Medulla oblongata (tissue), 1 donor: ENCODE results near the gene EIF5B.

Experiments
- DNase-seq: peaks from one replicate; pipeline ENCODE4 v3.0.0-alpha.2; 2015; ENCODE audit errors: extremely low spot score

Gene EIF5B

GRCh38 chr2:99410276-99410675, 73.1 kb downstream of the EIF5B start:
- no peak for DNase-seq

- no peak for DNase-seq
Measured at GRCh38 chr2:99414566-99414965, 77.4 kb downstream of the EIF5B start.

GRCh38 chr2:99417396-99417795, 80.2 kb downstream of the EIF5B start:
- no peak for DNase-seq

GRCh38 chr2:99420031-99420430, 82.8 kb downstream of the EIF5B start:
- no peak for DNase-seq

GRCh38 chr2:99420751-99421299, 83.6 kb downstream of the EIF5B start:
- no peak for DNase-seq

GRCh38 chr2:99421469-99421868, 84.3 kb downstream of the EIF5B start:
- DNase-seq: no peak

GRCh38 chr2:99422599-99422998, 85.4 kb downstream of the EIF5B start:
- DNase-seq: no peak

GRCh38 chr2:99424371-99424770, 87.2 kb downstream of the EIF5B start:
- DNase-seq: no peak

GRCh38 chr2:99425022-99425421, 87.8 kb downstream of the EIF5B start:
- no peak for DNase-seq

GRCh38 chr2:99430614-99431291, 93.6 kb downstream of the EIF5B start:
- no peak for DNase-seq

GRCh38 chr2:99431587-99432275, 94.5 kb downstream of the EIF5B start:
- no peak for DNase-seq

- DNase-seq: no peak
Measured at GRCh38 chr2:99433340-99433739, 96.2 kb downstream of the EIF5B start.

GRCh38 chr2:99436874-99437273, 99.7 kb downstream of the EIF5B start:
- no peak for DNase-seq

- no peak for DNase-seq
Measured at GRCh38 chr2:99439971-99440505, 102.8 kb downstream of the EIF5B start.

- peak; percentile 29 for DNase-seq
Measured at GRCh38 chr2:99442837-99443236, 105.6 kb downstream of the EIF5B start.

GRCh38 chr2:99444222-99444621, 107.0 kb downstream of the EIF5B start:
- DNase-seq: no peak

GRCh38 chr2:99445065-99445464, 107.9 kb downstream of the EIF5B start:
- DNase-seq: no peak

- DNase-seq: no peak
Measured at GRCh38 chr2:99448556-99448955, 111.4 kb downstream of the EIF5B start.

- no peak for DNase-seq
Measured at GRCh38 chr2:99450199-99450598, 113.0 kb downstream of the EIF5B start.
